GM13976 (cell line): Measurements from ENCODE around the gene PRG3.

Experiments
- DNase-seq: peaks from one replicate; pipeline ENCODE4 v3.0.0; 2012; ENCODE audit warnings: low spot score
- in situ Hi-C: fragments of 300-500 bp; cut with MboI; formaldehyde crosslinking; loops from one replicate; pipeline ENCODE4 v1.12.0; 2022; ENCODE audit warnings: low sequenced_read_pairs, mixed read lengths, inconsistent platforms; ENCODE audit not compliant: unreplicated experiment
- TF ChIP-seq, protein P1 (sequence below): IDR thresholded peaks from 2 replicates; pipeline ENCODE4 v1.5.1; 2012; ENCODE audit warnings: borderline replicate concordance, mild to moderate bottlenecking; ENCODE audit not compliant: insufficient read depth; ENCODE audit errors: extremely low read depth, missing control alignments, control extremely low read depth

The PRG3 gene

DNA sequence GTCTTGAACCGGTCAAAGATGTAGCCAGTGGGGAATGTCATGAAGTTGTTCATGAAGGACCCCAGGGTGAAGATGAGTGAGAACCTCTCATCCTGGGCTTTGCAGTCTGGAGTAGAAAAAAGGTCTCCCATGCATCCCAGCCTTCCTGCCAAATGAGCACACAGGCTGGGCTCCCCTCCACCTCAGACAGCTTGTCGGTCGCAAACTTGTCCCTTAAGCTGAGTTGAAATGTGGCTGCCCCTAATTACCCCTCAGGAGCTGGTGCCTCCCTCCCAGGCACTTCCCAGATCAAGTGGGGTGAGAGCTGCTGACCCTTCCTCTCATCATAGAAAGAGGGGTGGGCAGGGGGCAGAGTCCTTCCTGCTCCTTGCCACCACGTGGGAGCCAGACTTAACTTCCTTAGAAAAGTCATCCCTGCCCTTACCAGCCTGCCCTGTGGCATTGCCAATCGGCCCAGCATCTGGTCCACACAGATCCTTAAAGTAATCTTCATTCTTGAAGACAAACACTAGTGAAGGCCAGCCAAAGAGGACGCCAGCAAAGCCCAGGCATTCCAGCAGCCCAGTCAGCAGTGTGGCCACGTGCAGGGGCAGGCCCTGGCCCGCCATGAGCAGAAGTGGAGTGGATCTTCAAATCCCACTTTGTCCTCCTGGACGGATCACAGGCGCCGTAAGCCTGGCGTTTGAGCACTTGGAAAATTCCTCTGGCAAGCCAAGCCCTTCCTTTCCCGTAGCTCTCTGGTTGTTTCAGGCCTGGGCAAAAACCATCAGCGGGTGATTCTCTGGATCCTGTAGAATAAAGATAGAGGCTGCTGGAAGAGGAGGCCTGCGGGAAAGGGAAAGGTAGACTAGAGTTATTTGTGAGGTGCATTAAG lies 44.9 kb upstream of the PRG3 start:
- no peak for DNase-seq
- in situ Hi-C loops: no loop called here
- TF ChIP-seq, protein P1, sequence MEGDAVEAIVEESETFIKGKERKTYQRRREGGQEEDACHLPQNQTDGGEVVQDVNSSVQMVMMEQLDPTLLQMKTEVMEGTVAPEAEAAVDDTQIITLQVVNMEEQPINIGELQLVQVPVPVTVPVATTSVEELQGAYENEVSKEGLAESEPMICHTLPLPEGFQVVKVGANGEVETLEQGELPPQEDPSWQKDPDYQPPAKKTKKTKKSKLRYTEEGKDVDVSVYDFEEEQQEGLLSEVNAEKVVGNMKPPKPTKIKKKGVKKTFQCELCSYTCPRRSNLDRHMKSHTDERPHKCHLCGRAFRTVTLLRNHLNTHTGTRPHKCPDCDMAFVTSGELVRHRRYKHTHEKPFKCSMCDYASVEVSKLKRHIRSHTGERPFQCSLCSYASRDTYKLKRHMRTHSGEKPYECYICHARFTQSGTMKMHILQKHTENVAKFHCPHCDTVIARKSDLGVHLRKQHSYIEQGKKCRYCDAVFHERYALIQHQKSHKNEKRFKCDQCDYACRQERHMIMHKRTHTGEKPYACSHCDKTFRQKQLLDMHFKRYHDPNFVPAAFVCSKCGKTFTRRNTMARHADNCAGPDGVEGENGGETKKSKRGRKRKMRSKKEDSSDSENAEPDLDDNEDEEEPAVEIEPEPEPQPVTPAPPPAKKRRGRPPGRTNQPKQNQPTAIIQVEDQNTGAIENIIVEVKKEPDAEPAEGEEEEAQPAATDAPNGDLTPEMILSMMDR: no peak

DNA sequence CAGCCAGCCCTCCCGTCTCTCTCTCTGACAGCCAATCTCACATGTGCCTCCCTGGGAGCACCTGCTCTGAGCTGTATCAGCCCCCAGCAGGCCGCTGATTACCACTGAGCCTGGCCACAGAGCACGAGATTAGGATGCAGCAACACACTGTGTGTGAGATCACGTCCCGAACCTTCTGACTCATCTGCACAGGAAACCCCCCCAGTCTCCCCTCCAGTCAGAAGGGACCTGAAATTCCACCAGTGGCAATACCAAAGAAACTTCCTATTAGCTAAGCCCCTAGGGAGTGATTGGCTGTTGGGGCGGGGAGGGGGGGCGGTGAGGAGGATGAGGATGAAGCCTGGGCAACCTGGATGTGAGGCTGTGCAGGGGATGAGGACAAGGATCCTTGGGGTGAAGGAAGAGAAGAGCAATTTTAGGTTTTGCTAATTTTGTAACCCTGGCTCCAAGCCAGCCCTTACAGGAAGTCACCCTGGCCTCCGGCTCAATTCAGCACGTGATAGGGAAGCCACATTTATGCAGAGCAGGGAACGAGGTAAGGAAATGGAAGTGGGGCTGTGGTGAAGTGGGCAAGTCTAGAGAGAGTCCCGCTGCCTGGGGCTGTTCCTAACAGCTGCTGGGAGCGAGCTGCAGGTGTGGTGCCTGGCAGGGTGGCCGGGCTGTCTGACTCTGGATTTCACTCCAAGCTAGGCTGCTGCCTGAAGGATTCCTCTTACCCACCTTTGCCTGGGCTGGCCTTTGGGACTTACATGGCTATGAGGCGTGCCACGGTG lies 44.0 kb upstream of the PRG3 start:
- TF ChIP-seq, protein P1: no peak
- DNase-seq: peak; percentile 85
- in situ Hi-C loops: no loop called here

DNA sequence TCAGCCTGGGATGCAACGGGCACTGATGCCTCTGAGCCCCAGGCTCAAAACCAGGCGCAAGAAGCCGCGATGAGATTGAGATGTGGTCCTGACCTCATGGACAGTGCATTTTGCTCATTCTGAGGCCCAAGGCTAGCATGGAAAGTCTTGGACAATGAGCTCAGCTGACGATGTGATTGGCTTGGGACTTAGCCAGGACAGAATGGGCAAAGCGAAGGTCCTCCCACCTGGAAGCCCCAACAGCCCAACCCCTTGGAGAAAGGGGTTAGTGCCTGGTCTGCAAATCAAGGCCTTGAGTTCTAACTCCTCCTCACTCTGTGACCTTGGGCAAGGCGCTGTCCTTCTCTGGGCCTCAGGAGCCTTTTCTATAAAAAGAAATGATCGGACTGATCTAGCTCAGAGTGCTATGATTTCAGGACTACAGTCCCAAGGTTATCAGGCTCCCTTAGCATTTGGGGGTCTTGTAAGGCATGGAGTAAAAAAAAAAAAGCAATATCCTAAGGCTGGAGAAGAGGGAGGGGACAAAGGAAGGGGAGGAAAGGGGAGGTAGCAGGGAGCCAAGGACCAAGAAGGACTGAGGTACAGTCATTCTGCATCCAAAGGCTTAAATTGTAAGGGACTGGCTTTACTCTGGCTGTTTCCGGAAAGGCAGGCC lies 43.3 kb upstream of the PRG3 start:
- DNase-seq: no peak
- TF ChIP-seq, protein P1: no peak
- in situ Hi-C loops: no loop called here

DNA sequence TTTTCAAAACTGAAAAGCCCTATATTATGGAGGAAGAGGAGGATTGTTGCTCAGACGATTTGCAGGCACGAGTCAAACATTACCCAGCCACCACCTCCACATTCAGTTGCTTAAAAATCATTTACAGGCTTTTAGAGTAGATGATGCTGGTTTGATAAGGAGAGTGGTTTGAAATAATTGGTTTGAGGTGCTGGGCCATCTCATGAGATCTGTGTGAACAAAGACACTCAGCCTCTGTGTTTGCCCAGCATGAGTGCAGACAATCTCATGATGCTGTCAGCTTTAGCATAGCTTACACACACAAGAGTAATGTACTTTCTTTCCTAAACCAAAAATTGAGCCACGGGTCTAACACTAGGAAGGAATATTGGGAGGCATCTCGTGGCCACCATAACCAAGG lies 41.7 kb upstream of the PRG3 start:
- in situ Hi-C loops: no loop called here
- DNase-seq: no peak
- TF ChIP-seq, protein P1: no peak

GRCh38 chr11:57421805-57422204 lies 40.9 kb upstream of the PRG3 start:
- no peak for DNase-seq
- in situ Hi-C loops: no loop called here
- TF ChIP-seq, protein P1: no peak

- TF ChIP-seq, protein P1: no peak
- no peak for DNase-seq
- in situ Hi-C loops: no loop called here
Observed at GRCh38 chr11:57421066-57421465, 40.1 kb upstream of the PRG3 start.
